IMR-90 (cell line): ENCODE data around the gene LRRC4C.

Source experiments
- BHLHE40 ChIP-seq: fragments of 150-350 bp; IDR thresholded peaks from 2 replicates; pipeline ENCODE4 v1.6.1; 2016; ENCODE audit warnings: mild to moderate bottlenecking, low read depth, low read length
- CEBPB ChIP-seq: IDR thresholded peaks from 2 replicates; pipeline ENCODE4 v1.6.1; 2012; ENCODE audit warnings: low read depth, low read length, improper control_type of control experiment
- ELK1 ChIP-seq: fragments of 150-350 bp; IDR thresholded peaks from 2 replicates; pipeline ENCODE4 v1.6.1; 2016; ENCODE audit warnings: low read depth, mild to moderate bottlenecking, low read length, moderate library complexity, borderline replicate concordance
- FOS ChIP-seq: fragments of 150-350 bp; IDR thresholded peaks from 2 replicates; pipeline ENCODE4 v1.6.1; 2016; ENCODE audit warnings: low read depth, low read length
- MAFK ChIP-seq: IDR thresholded peaks from 2 replicates; pipeline ENCODE4 v1.6.1; 2012; ENCODE audit warnings: low read depth, low read length, improper control_type of control experiment
- MXI1 ChIP-seq: IDR thresholded peaks from 2 replicates; pipeline ENCODE4 v1.6.1; 2012; ENCODE audit warnings: low read depth, mild to moderate bottlenecking, low read length, moderate library complexity, borderline replicate concordance
- POLR2A ChIP-seq: IDR thresholded peaks from 2 replicates; pipeline ENCODE4 v1.6.1; 2012; ENCODE audit warnings: mild to moderate bottlenecking, low read depth, low read length
- RAD21 ChIP-seq: IDR thresholded peaks from 2 replicates; pipeline ENCODE4 v1.6.1; 2012; ENCODE audit warnings: low read length, improper control_type of control experiment
- RCOR1 ChIP-seq: IDR thresholded peaks from 2 replicates; pipeline ENCODE4 v1.6.1; 2012; ENCODE audit warnings: mild to moderate bottlenecking, low read length, improper control_type of control experiment; ENCODE audit not compliant: insufficient replicate concordance
- SMC3 ChIP-seq: fragments of 150-350 bp; IDR thresholded peaks from 2 replicates; pipeline ENCODE4 v1.6.1; 2016; ENCODE audit warnings: low read depth, mild to moderate bottlenecking, antibody characterized with exemption, low read length, moderate library complexity
- TF ChIP-seq, protein P1 (sequence below): conservative IDR thresholded peaks from 2 replicates; pipeline ENCODE4 v1.5.1; 2012; ENCODE audit warnings: mild to moderate bottlenecking, low read depth, low read length, improper control_type of control experiment
- TF ChIP-seq, protein P2 (sequence below): fragments of 150-350 bp; IDR thresholded peaks from 2 replicates; pipeline ENCODE4 v1.6.1; 2017; ENCODE audit warnings: mild to moderate bottlenecking, antibody characterized with exemption, low read length, low read depth

DNA sequence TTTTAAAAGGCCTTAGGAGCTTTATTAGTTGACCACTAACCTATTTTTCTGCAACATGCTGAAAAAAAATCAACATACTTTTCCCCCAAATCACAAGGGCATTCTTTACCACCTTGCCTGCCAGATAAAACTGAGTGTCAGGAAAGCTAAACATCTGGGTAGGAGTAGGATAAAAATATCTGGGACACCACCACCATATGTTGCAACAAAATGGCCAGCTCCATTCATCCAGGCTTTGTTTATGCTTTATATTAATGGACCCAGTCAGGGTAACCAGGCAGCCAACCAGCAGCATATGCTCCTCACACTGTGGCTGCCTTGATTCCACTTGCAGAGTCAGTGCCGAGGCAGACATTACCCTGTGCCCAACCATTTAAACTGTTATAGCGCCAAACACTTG, 1024.5 kb downstream of the LRRC4C start:
- TF ChIP-seq, protein P1, sequence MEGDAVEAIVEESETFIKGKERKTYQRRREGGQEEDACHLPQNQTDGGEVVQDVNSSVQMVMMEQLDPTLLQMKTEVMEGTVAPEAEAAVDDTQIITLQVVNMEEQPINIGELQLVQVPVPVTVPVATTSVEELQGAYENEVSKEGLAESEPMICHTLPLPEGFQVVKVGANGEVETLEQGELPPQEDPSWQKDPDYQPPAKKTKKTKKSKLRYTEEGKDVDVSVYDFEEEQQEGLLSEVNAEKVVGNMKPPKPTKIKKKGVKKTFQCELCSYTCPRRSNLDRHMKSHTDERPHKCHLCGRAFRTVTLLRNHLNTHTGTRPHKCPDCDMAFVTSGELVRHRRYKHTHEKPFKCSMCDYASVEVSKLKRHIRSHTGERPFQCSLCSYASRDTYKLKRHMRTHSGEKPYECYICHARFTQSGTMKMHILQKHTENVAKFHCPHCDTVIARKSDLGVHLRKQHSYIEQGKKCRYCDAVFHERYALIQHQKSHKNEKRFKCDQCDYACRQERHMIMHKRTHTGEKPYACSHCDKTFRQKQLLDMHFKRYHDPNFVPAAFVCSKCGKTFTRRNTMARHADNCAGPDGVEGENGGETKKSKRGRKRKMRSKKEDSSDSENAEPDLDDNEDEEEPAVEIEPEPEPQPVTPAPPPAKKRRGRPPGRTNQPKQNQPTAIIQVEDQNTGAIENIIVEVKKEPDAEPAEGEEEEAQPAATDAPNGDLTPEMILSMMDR = no peak
- TF ChIP-seq BHLHE40 (no peak), FOS (no peak), ELK1 (no peak), POLR2A (no peak), CEBPB (no peak), MAFK (no peak), SMC3 (no peak), RAD21 (no peak), MXI1 (no peak), RCOR1 (no peak)
- TF ChIP-seq, protein P2, sequence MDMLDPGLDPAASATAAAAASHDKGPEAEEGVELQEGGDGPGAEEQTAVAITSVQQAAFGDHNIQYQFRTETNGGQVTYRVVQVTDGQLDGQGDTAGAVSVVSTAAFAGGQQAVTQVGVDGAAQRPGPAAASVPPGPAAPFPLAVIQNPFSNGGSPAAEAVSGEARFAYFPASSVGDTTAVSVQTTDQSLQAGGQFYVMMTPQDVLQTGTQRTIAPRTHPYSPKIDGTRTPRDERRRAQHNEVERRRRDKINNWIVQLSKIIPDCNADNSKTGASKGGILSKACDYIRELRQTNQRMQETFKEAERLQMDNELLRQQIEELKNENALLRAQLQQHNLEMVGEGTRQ = no peak
